Right lobe of liver (tissue), 4 donors: ENCODE measurements around the gene CLSTN2.

ENCODE experiments used
- CTCF ChIP-seq, 4 donors: fragments of 200-600 bp in 3 of 4; fragments of 450-650 bp in 1 of 4; IDR thresholded peaks; one replicate each; pipeline versions ENCODE4 v1.5.1 to v1.8.0; 2016 to 2022; ENCODE audit warnings: antibody characterized with exemption in 4 of 4, mild to moderate bottlenecking in 2 of 4
- POLR2A ChIP-seq: fragments of 450-650 bp; IDR thresholded peaks from one replicate; pipeline ENCODE4 v1.6.1; 2017; ENCODE audit warnings: antibody characterized with exemption, mild to moderate bottlenecking
- donor health status: DM: no; HTN: no; CAD: no.
- donor health status: DM: no; HTN: no; CAD: no.
- donor health status: DM: no; HTN: yes; CAD: no.

- TF ChIP-seq CTCF (IDR thresholded peaks at IDR 0.05) (no peak), POLR2A (no peak)
These were observed 449.9 kb downstream of the CLSTN2 start for GRCh38 chr3:140384876-140385275.
